GM23248 (cell line): Measurements from ENCODE around the gene ABCA2. TPM values are rescaled to one million over a fixed set of nuclear protein-coding genes. Genes with fewer than 3 reads are reported as not detected.

Experiments used
- DNase-seq: peaks from one replicate; pipeline ENCODE4 v3.0.0-alpha.2; 2015
- H2AFZ ChIP-seq: fragments of 200-600 bp; sonication (generic); 2 replicates; pipeline ENCODE4 v1.6.1; 2016; ENCODE audit warnings: antibody characterized with exemption
- H3F3A ChIP-seq: fragments of 200-600 bp; sonication (generic); 2 replicates; pipeline ENCODE4 v1.6.1; 2016; ENCODE audit warnings: mild to moderate bottlenecking, antibody characterized with exemption, mixed run types; ENCODE audit not compliant: insufficient read depth
- H3K27ac ChIP-seq: fragments of 200-600 bp; sonication (generic); 2 replicates; pipeline ENCODE4 v1.5.1; 2016; ENCODE audit warnings: mild to moderate bottlenecking
- H3K27me3 ChIP-seq: fragments of 200-600 bp; sonication (generic); replicated peaks from 2 replicates; pipeline ENCODE4 v1.6.1; 2016; ENCODE audit warnings: mild to moderate bottlenecking; ENCODE audit not compliant: insufficient read depth
- H3K36me3 ChIP-seq: fragments of 200-600 bp; sonication (generic); 2 replicates; pipeline ENCODE4 v1.6.1; 2016; ENCODE audit warnings: low read depth, mild to moderate bottlenecking
- H3K4me1 ChIP-seq: fragments of 200-600 bp; sonication (generic); 2 replicates; pipeline ENCODE4 v1.6.1; 2016; ENCODE audit warnings: mild to moderate bottlenecking; ENCODE audit not compliant: insufficient read depth
- H3K4me2 ChIP-seq: fragments of 200-600 bp; sonication (generic); one replicate; pipeline ENCODE4 v1.6.1; 2016; ENCODE audit warnings: mild to moderate bottlenecking; ENCODE audit not compliant: unreplicated experiment
- H3K4me3 ChIP-seq: fragments of 200-600 bp; sonication (generic); 2 replicates; pipeline ENCODE4 v1.5.1; 2016; ENCODE audit warnings: mild to moderate bottlenecking
- H3K79me2 ChIP-seq: fragments of 200-600 bp; sonication (generic); 2 replicates; pipeline ENCODE4 v1.6.1; 2016; ENCODE audit warnings: mild to moderate bottlenecking; ENCODE audit not compliant: insufficient read depth
- H3K9ac ChIP-seq: fragments of 200-600 bp; sonication (generic); 2 replicates; pipeline ENCODE4 v1.6.1; 2016; ENCODE audit warnings: mild to moderate bottlenecking
- H3K9me2 ChIP-seq: fragments of 200-600 bp; sonication (generic); 2 replicates; pipeline ENCODE4 v1.6.1; 2016; ENCODE audit warnings: mixed run types, mild to moderate bottlenecking, moderate library complexity; ENCODE audit not compliant: insufficient read depth
- H3K9me3 ChIP-seq: fragments of 200-600 bp; sonication (generic); one replicate; pipeline ENCODE4 v1.6.1; 2017; ENCODE audit warnings: low read depth
- H4K20me1 ChIP-seq: fragments of 200-600 bp; sonication (generic); 2 replicates; pipeline ENCODE4 v1.6.0; 2016; ENCODE audit not compliant: insufficient read depth
- EZH2 ChIP-seq: fragments of 200-600 bp; sonication (generic); IDR thresholded peaks from 2 replicates; pipeline ENCODE4 v1.6.1; 2018; ENCODE audit warnings: antibody characterized with exemption, mild to moderate bottlenecking; ENCODE audit not compliant: insufficient read depth, poor library complexity, severe bottlenecking
- EZH2phosphoT487 ChIP-seq: fragments of 200-600 bp; sonication (generic); IDR thresholded peaks from 2 replicates; pipeline ENCODE4 v1.6.1; 2018; ENCODE audit warnings: antibody characterized with exemption, moderate library complexity, mild to moderate bottlenecking, low read depth; ENCODE audit not compliant: insufficient read depth
- WGBS, 2 experiments: methylation state at CpG; one replicate each; pipeline ENCODE4 v1.1.6; 2015 to 2017; ENCODE audit warnings: low lambda C conversion rate in 2 of 2, low coverage in 1 of 2; ENCODE audit errors: missing lambda C conversion rate in 2 of 2; 5-methylcytosine and 5-hydroxymethylcytosine counted together
- in situ Hi-C: fragments of 300-500 bp; cut with MboI; formaldehyde crosslinking; loops from 2 replicates; pipeline ENCODE4 v1.15.0; 2020
- polyA plus RNA-seq: library from polyadenylated mRNA; unstranded; fragments of >200 nt; fragmentation: Nextera tagmentation; extraction: Ambion mirVana; gene quantifications from 2 replicates; pipeline ENCODE4 v1.2.1, GENCODE V29; 2016
- total RNA-seq: library from RNA; depleted of rRNA; stranded (reverse); fragments of >200 nt; shearing (Covaris generic); gene quantifications from 2 replicates; pipeline ENCODE4 v1.2.3, GENCODE V29; 2014; rRNA removed

The ABCA2 gene
- total and polyA plus RNA-seq, 2 experiments from 2014 or later, result 21.1 to 33.2 TPM

DNA sequence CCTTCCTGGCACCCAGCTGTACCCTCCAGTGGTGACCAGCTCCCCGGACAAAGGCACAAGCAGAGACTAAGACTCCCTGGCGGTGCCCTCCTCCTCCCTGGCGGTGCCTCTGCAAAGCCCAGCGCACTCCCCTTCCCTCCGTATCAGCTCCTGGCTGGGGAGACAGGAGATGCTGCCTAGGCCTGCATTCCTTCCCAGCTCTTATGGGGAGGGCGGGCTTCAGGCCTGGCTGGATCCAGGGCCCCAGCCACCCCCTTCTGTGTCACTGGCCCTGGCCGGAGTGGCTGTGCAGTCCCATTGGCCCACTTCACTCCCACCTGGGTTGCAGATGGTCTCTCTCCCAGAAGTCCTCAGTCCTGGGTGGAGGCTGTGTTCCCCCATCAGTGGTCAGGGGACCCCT, 69.6 kb downstream of the ABCA2 start:
- Histone ChIP-seq H3K79me2 (no peaks in the 10 kb centered on the region), H3K9ac (no peak overlapping the region), H3K4me1 (no peaks in the 10 kb centered on the region), H3K9me2 (no peaks in the 10 kb centered on the region), H3K9me3 (no peaks in the 10 kb centered on the region), H3F3A (no peaks in the 10 kb centered on the region), H3K36me3 (no peaks in the 10 kb centered on the region), H4K20me1 (no peaks in the 10 kb centered on the region), H3K4me2 (no peak overlapping the region), H3K4me3 (no peak overlapping the region), H2AFZ (no peak overlapping the region), H3K27ac (no peak overlapping the region), H3K27me3 (no peaks in the 10 kb centered on the region; the same call in 1 of the 2 replicates)
- WGBS, 2 experiments, result 85 to 92% methylated on average over 7 of the region's 7 CpGs
- TF ChIP-seq EZH2phosphoT487 (no peak), EZH2 (no peak)
- no peak for DNase-seq
- in situ Hi-C loops, result no loop called here

DNA sequence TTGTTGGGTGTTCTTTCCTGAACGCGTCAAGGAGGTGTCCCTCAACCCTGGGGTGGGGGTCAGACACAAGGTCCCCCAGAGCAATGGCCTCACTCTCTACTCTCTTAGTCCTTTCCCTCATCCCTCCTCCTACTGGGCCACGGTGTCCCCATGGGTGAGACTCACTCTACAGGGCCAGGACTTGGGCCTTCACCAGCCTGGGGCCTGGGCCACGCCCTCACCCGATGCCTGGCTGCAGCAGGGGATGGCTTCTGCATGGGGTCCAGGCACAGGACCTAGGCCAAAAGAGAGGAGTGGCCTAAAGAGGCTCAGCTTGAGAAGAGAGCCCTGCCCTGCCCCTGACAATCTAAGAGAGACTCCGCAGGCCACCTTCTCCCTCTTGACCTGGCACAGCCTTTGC, 70.1 kb downstream of the ABCA2 start:
- Histone ChIP-seq H3K4me3 (no peak overlapping the region), H3K27ac (no peak overlapping the region), H3K9ac (no peak overlapping the region), H3K27me3 (no peaks in the 10 kb centered on the region; the same call in 1 of the 2 replicates), H3K4me1 (no peaks in the 10 kb centered on the region), H3K9me2 (no peaks in the 10 kb centered on the region), H2AFZ (no peak overlapping the region), H3K9me3 (no peaks in the 10 kb centered on the region), H3K36me3 (no peaks in the 10 kb centered on the region), H3F3A (no peaks in the 10 kb centered on the region), H3K4me2 (no peak overlapping the region), H4K20me1 (no peaks in the 10 kb centered on the region), H3K79me2 (no peaks in the 10 kb centered on the region)
- TF ChIP-seq EZH2phosphoT487 (no peak), EZH2 (no peak)
- no peak for DNase-seq
- 82 to 83% methylated on average over 6 of the region's 6 CpGs for WGBS, 2 experiments
- in situ Hi-C loops, result no loop called here

DNA sequence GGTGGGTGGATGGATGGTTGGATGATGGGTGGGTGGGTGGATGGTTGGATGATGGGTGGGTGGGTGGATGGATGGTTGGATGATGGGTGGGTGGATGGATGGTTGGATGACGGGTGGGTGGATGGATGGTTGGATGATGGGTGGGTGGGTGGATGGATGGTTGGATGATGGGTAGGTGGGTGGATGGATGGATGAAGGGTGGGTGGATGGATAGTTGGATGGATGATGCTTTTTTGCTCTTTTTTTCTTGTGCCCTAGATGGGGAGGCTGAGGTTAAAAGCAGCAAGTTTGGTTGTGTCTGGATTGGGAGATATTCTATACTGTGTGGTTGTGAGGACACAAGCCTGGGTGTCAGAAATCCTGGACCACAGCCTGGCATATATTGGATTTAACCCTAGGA, 70.6 kb downstream of the ABCA2 start:
- Histone ChIP-seq H3K9me2 (no peaks in the 10 kb centered on the region), H3K4me2 (no peak overlapping the region), H3K4me1 (no peaks in the 10 kb centered on the region), H3K79me2 (no peaks in the 10 kb centered on the region), H3K4me3 (no peak overlapping the region), H4K20me1 (no peaks in the 10 kb centered on the region), H3K36me3 (no peaks in the 10 kb centered on the region), H2AFZ (no peak overlapping the region), H3K27me3 (no peaks in the 10 kb centered on the region; the same call in 1 of the 2 replicates), H3K9me3 (no peaks in the 10 kb centered on the region), H3F3A (no peaks in the 10 kb centered on the region), H3K9ac (no peak overlapping the region), H3K27ac (no peak overlapping the region)
- 77% methylated on average over 1 of the region's 1 CpG; no CpG with 5 or more reads in 1 of the 2 experiments for WGBS, 2 experiments
- DNase-seq, result no peak
- in situ Hi-C loops, result no loop called here
- TF ChIP-seq EZH2, result no peak

Other genes starting within 250 kb of the ABCA2 start
Only the 30 nearest of the 38 such genes appear.
- 0.89 and 1.4 TPM in 2 replicates for gene AJM1, start 185.8 kb downstream of the ABCA2 start, total RNA-seq
- 1.1 and 1.4 TPM in 2 replicates for gene AJM1, start 185.8 kb downstream of the ABCA2 start, polyA plus RNA-seq
- 71.1 and 84.6 TPM in 2 replicates for gene PHPT1, start 178.8 kb downstream of the ABCA2 start, total RNA-seq
- gene PHPT1, start 178.8 kb downstream of the ABCA2 start, polyA plus RNA-seq, result 295 and 302 TPM in 2 replicates
- gene MAMDC4, start 175.9 kb downstream of the ABCA2 start, total RNA-seq, result 1.1 and 2.3 TPM in 2 replicates
- 0.35 and 0.43 TPM in 2 replicates for gene MAMDC4, start 175.9 kb downstream of the ABCA2 start, polyA plus RNA-seq
- gene EDF1, start 161.9 kb downstream of the ABCA2 start, total RNA-seq, result 299 and 305 TPM in 2 replicates
- gene EDF1, start 161.9 kb downstream of the ABCA2 start, polyA plus RNA-seq, result 567 and 586 TPM in 2 replicates
- gene TRAF2, start 141.7 kb downstream of the ABCA2 start, total RNA-seq, result 8.1 and 11.5 TPM in 2 replicates
- 14.3 and 15.0 TPM in 2 replicates for gene TRAF2, start 141.7 kb downstream of the ABCA2 start, polyA plus RNA-seq
- 234 and 259 TPM in 2 replicates for gene FBXW5, start 83.5 kb downstream of the ABCA2 start, total RNA-seq
- gene FBXW5, start 83.5 kb downstream of the ABCA2 start, polyA plus RNA-seq, result 110 and 113 TPM in 2 replicates
- gene C8G, start 83.0 kb downstream of the ABCA2 start, total RNA-seq, result not detected in 2 replicates
- gene C8G, start 83.0 kb downstream of the ABCA2 start, polyA plus RNA-seq, result 0.49 TPM in 1 of 2 replicates, not detected in the other
- not detected in 2 replicates for gene LCN12, start 76.0 kb downstream of the ABCA2 start, total RNA-seq
- gene LCN12, start 76.0 kb downstream of the ABCA2 start, polyA plus RNA-seq, result not detected in 2 replicates
- not detected in 2 replicates for gene PTGDS, start 50.7 kb downstream of the ABCA2 start, total RNA-seq
- 0.24 and 0.25 TPM in 2 replicates for gene PTGDS, start 50.7 kb downstream of the ABCA2 start, polyA plus RNA-seq
- gene LCNL1, start 45.2 kb downstream of the ABCA2 start, total RNA-seq, result not detected in 2 replicates
- not detected in 2 replicates for gene LCNL1, start 45.2 kb downstream of the ABCA2 start, polyA plus RNA-seq
- gene PAXX, start 35.8 kb downstream of the ABCA2 start, total RNA-seq, result 38.7 and 52.2 TPM in 2 replicates
- 49.3 and 54.5 TPM in 2 replicates for gene PAXX, start 35.8 kb downstream of the ABCA2 start, polyA plus RNA-seq
- gene CLIC3, start 31.7 kb downstream of the ABCA2 start, total RNA-seq, result 33.3 and 37.7 TPM in 2 replicates
- gene CLIC3, start 31.7 kb downstream of the ABCA2 start, polyA plus RNA-seq, result 98.9 and 107 TPM in 2 replicates
- gene FUT7, start 3.9 kb upstream of the ABCA2 start, total RNA-seq, result not detected in 2 replicates
- gene FUT7, start 3.9 kb upstream of the ABCA2 start, polyA plus RNA-seq, result not detected in 2 replicates
- gene NPDC1, start 17.9 kb upstream of the ABCA2 start, total RNA-seq, result 41.9 and 43.1 TPM in 2 replicates
- 121 and 122 TPM in 2 replicates for gene NPDC1, start 17.9 kb upstream of the ABCA2 start, polyA plus RNA-seq
- gene ENTPD2, start 25.8 kb upstream of the ABCA2 start, total RNA-seq, result not detected in 2 replicates
- gene ENTPD2, start 25.8 kb upstream of the ABCA2 start, polyA plus RNA-seq, result not detected in 2 replicates
- gene SAPCD2, start 42.3 kb upstream of the ABCA2 start, total RNA-seq, result 5.4 TPM in 2 replicates
- 0.86 and 0.88 TPM in 2 replicates for gene SAPCD2, start 42.3 kb upstream of the ABCA2 start, polyA plus RNA-seq
- gene UAP1L1, start 49.3 kb upstream of the ABCA2 start, total RNA-seq, result 5.2 and 5.7 TPM in 2 replicates
- 4.3 and 4.5 TPM in 2 replicates for gene UAP1L1, start 49.3 kb upstream of the ABCA2 start, polyA plus RNA-seq
- 131 and 136 TPM in 2 replicates for gene MAN1B1, start 58.7 kb upstream of the ABCA2 start, total RNA-seq
- gene MAN1B1, start 58.7 kb upstream of the ABCA2 start, polyA plus RNA-seq, result 101 and 104 TPM in 2 replicates
- gene DPP7, start 86.5 kb upstream of the ABCA2 start, total RNA-seq, result 134 and 142 TPM in 2 replicates
- 145 and 148 TPM in 2 replicates for gene DPP7, start 86.5 kb upstream of the ABCA2 start, polyA plus RNA-seq
- gene GRIN1, start 110.9 kb upstream of the ABCA2 start, total RNA-seq, result 0.76 TPM in 1 of 2 replicates, not detected in the other
- gene GRIN1, start 110.9 kb upstream of the ABCA2 start, polyA plus RNA-seq, result 0.15 TPM in 1 of 2 replicates, not detected in the other
- gene LRRC26, start 141.8 kb upstream of the ABCA2 start, total RNA-seq, result not detected in 2 replicates
- not detected in 2 replicates for gene LRRC26, start 141.8 kb upstream of the ABCA2 start, polyA plus RNA-seq
- gene TMEM210, start 143.8 kb upstream of the ABCA2 start, total RNA-seq, result not detected in 2 replicates
- gene TMEM210, start 143.8 kb upstream of the ABCA2 start, polyA plus RNA-seq, result not detected in 2 replicates
- gene ANAPC2, start 160.3 kb upstream of the ABCA2 start, total RNA-seq, result 24.0 and 28.8 TPM in 2 replicates
- gene ANAPC2, start 160.3 kb upstream of the ABCA2 start, polyA plus RNA-seq, result 12.0 and 13.6 TPM in 2 replicates
- gene SSNA1, start 160.4 kb upstream of the ABCA2 start, total RNA-seq, result 73.1 and 105 TPM in 2 replicates
- gene SSNA1, start 160.4 kb upstream of the ABCA2 start, polyA plus RNA-seq, result 93.1 and 100 TPM in 2 replicates
- 7.8 and 14.3 TPM in 2 replicates for gene TPRN, start 172.5 kb upstream of the ABCA2 start, total RNA-seq
- 1.7 and 2.2 TPM in 2 replicates for gene TPRN, start 172.5 kb upstream of the ABCA2 start, polyA plus RNA-seq
- gene TMEM203, start 177.4 kb upstream of the ABCA2 start, total RNA-seq, result 44.3 and 52.9 TPM in 2 replicates
- gene TMEM203, start 177.4 kb upstream of the ABCA2 start, polyA plus RNA-seq, result 46.9 and 48.6 TPM in 2 replicates
- gene NDOR1, start 177.5 kb upstream of the ABCA2 start, total RNA-seq, result 12.1 and 12.4 TPM in 2 replicates
- gene NDOR1, start 177.5 kb upstream of the ABCA2 start, polyA plus RNA-seq, result 7.7 and 8.5 TPM in 2 replicates
- 0.65 TPM in 1 of 2 replicates, not detected in the other for gene RNF208, start 194.0 kb upstream of the ABCA2 start, total RNA-seq
- 0.29 and 0.34 TPM in 2 replicates for gene RNF208, start 194.0 kb upstream of the ABCA2 start, polyA plus RNA-seq
- gene CYSRT1, start 196.9 kb upstream of the ABCA2 start, total RNA-seq, result 0.43 TPM in 1 of 2 replicates, not detected in the other
- 0.24 and 0.75 TPM in 2 replicates for gene CYSRT1, start 196.9 kb upstream of the ABCA2 start, polyA plus RNA-seq
- not detected in 2 replicates for gene RNF224, start 199.3 kb upstream of the ABCA2 start, total RNA-seq
- not detected in 2 replicates for gene RNF224, start 199.3 kb upstream of the ABCA2 start, polyA plus RNA-seq